ENCODE measurements around the gene PDE10A.
"Not testable (repeated sequence)": the region's sequence is repeated elsewhere in the genome, so short reads cannot be mapped to it uniquely, and the experiment has no call there.

PDE10A gene

GRCh38 chr6:165618241-165618640 lies 44.8 kb downstream of the PDE10A start:
- TF ChIP-seq CTCF (IDR thresholded peaks at IDR 0.05; ENCODE audit: low read depth, low read length, missing control alignments): no peak
- DNase-seq (ENCODE audit: low read depth): no peak

GRCh38 chr6:165617528-165617927 lies 45.5 kb downstream of the PDE10A start:
- no peak for TF ChIP-seq CTCF (IDR thresholded peaks at IDR 0.05; ENCODE audit: low read depth, low read length, missing control alignments)
- no peak overlapping the region for H3K4me3 ChIP-seq (ENCODE audit: low read depth, low read length)
- no peak for DNase-seq (ENCODE audit: low read depth)

More at GRCh38 chr6:165618241-165618640, 44.8 kb downstream of the PDE10A start:
- no peak overlapping the region for H3K4me3 ChIP-seq (ENCODE audit: low read depth, low read length)

GRCh38 chr6:165616116-165616515 lies 46.9 kb downstream of the PDE10A start:
- DNase-seq (ENCODE audit: low read depth): no peak
- TF ChIP-seq CTCF (IDR thresholded peaks at IDR 0.05; ENCODE audit: low read depth, low read length, missing control alignments): no peak
- no peak overlapping the region for H3K4me3 ChIP-seq (ENCODE audit: low read depth, low read length)

- TF ChIP-seq CTCF (IDR thresholded peaks at IDR 0.05; ENCODE audit: low read depth, low read length, missing control alignments): no peak
- no peak for DNase-seq (ENCODE audit: low read depth)
- no peak overlapping the region for H3K4me3 ChIP-seq (ENCODE audit: low read depth, low read length)
Observed at GRCh38 chr6:165615636-165616035, 47.4 kb downstream of the PDE10A start.

GRCh38 chr6:165611294-165611693 lies 51.7 kb downstream of the PDE10A start:
- no peak overlapping the region for H3K4me3 ChIP-seq (ENCODE audit: low read depth, low read length)
- DNase-seq (ENCODE audit: low read depth): no peak
- no peak for TF ChIP-seq CTCF (IDR thresholded peaks at IDR 0.05; ENCODE audit: low read depth, low read length, missing control alignments)

- H3K4me3 ChIP-seq (ENCODE audit: low read depth, low read length); DNase-seq (ENCODE audit: low read depth): not testable (repeated sequence)
Observed at GRCh38 chr6:165608577-165608976, 54.5 kb downstream of the PDE10A start.

- no peak for DNase-seq (ENCODE audit: low read depth)
- TF ChIP-seq CTCF (IDR thresholded peaks at IDR 0.05; ENCODE audit: low read depth, low read length, missing control alignments): no peak
- no peak overlapping the region for H3K4me3 ChIP-seq (ENCODE audit: low read depth, low read length)
Observed at GRCh38 chr6:165606740-165607008, 56.4 kb downstream of the PDE10A start.
